ENCODE data around the gene SRMS. TPM values are rescaled to one million over a fixed set of nuclear protein-coding genes. Genes with fewer than 3 reads are reported as not detected.

Gene SRMS
- total and polyA plus RNA-seq, 2 of the 13 experiments (the other 11 are each of a cell fraction or from before 2014, with no cell fraction given) = not detected

GRCh38 chr20:63572071-63572787 is 24.7 kb upstream of the SRMS start:
- H3K79me2 ChIP-seq (ENCODE audit: insufficient read depth, low read length) = no peaks in the 10 kb centered on the region
- H3K4me3 ChIP-seq (replicated peaks in 1 of 3; ENCODE audit: insufficient read depth in 1 of 3, low read depth in 2 of 3, low read length in 3 of 3) = no peak overlapping the region; a peak in 1 of 6 replicates
- H3K36me3 ChIP-seq (replicated peaks in 1 of 2; ENCODE audit: control insufficient read depth in 1 of 2, insufficient read depth in 2 of 2, low read length in 2 of 2) = no peaks in the 10 kb centered on the region
- peaks cover 0 to 5% of the 10 kb centered on the region in 2 experiments; a peak in 1 of 5 replicates for H3K27me3 ChIP-seq (ENCODE audit: control insufficient read depth in 1 of 2, insufficient read depth in 2 of 2, low read length in 2 of 2)
- intact Hi-C loops (cut with micrococcal nuclease; ENCODE audit: unreplicated experiment) = no loop called here
- H3K9ac ChIP-seq (ENCODE audit: insufficient read depth, low read depth, low read length) = no peak overlapping the region; the same call in 1 of the 2 replicates
- peaks cover 40% of the 10 kb centered on the region for H3K4me1 ChIP-seq (ENCODE audit: insufficient read depth, low read length)
- FAIRE-seq = no peak
- peaks cover 2% of the 10 kb centered on the region; the same call in 1 of the 2 replicates for H4K20me1 ChIP-seq (ENCODE audit: insufficient read depth, low read length)
- no peaks in the 10 kb centered on the region for H3K9me3 ChIP-seq (ENCODE audit: low read length)
- H3K4me2 ChIP-seq (ENCODE audit: low read depth, low read length) = no peak overlapping the region
- ATAC-seq = no peak
- WGBS (ENCODE audit: low lambda C conversion rate) = 97% methylated on average over 41 of the region's 48 CpGs
- ChIA-PET POLR2A (interaction anchor here (2.6 kb wide), 1 partner anchor 11 kb away, joined by 19 read pairs; no protein-coding TSS in a partner anchor), CTCF (ENCODE audit: low intra/inter-chr PET ratio, low total read pairs) (interaction anchor here (2.8 kb wide), 1 partner anchor 34 kb away, joined by 22 read pairs; the partner anchor contains the start of gene PTK6)
- in situ Hi-C loops (cut with HindIII; ENCODE audit: extremely low pct_ligation_motif_present, low pct_unique_long_range_greater_than_20kb) = no loop called here
- no peak overlapping the region for H3K27ac ChIP-seq (ENCODE audit: extremely low read length, insufficient read depth, low read length)
- no TSS peak for BruUV-seq (replicated peaks)
- no peak overlapping the region for H2AFZ ChIP-seq (ENCODE audit: low read length)
- DNase-seq (ENCODE audit: low spot score) = no peak
- peak; percentile 31; the same call in 1 of the 2 replicates for TF ChIP-seq CAMTA2 (CRISPR knock-in tag; IDR thresholded peaks at IDR 0.05; ENCODE audit: borderline replicate concordance)
- TF ChIP-seq ZSCAN30 (CRISPR knock-in tag; IDR thresholded peaks at IDR 0.05) = no peak
- peak; percentile 78; the same call in 1 of the 2 replicates for TF ChIP-seq KLF13 (CRISPR knock-in tag; IDR thresholded peaks at IDR 0.05)
- TF ChIP-seq, protein P1, sequence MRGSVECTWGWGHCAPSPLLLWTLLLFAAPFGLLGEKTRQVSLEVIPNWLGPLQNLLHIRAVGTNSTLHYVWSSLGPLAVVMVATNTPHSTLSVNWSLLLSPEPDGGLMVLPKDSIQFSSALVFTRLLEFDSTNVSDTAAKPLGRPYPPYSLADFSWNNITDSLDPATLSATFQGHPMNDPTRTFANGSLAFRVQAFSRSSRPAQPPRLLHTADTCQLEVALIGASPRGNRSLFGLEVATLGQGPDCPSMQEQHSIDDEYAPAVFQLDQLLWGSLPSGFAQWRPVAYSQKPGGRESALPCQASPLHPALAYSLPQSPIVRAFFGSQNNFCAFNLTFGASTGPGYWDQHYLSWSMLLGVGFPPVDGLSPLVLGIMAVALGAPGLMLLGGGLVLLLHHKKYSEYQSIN (CRISPR knock-in tag; IDR thresholded peaks at IDR 0.05; ENCODE audit: borderline replicate concordance) = no peak
- TF ChIP-seq SOX6 (IDR thresholded peaks at IDR 0.05) = no peak
- no peak for TF ChIP-seq SOX6 (CRISPR knock-in tag; IDR thresholded peaks at IDR 0.05)
- TF ChIP-seq NFYC (CRISPR knock-in tag; IDR thresholded peaks at IDR 0.05) = no peak
- no peak for TF ChIP-seq ZSCAN22 (CRISPR knock-in tag; IDR thresholded peaks at IDR 0.05)
- TF ChIP-seq, protein P2, sequence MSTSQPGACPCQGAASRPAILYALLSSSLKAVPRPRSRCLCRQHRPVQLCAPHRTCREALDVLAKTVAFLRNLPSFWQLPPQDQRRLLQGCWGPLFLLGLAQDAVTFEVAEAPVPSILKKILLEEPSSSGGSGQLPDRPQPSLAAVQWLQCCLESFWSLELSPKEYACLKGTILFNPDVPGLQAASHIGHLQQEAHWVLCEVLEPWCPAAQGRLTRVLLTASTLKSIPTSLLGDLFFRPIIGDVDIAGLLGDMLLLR (CRISPR knock-in tag; IDR thresholded peaks at IDR 0.05) = no peak
- no peak for TF ChIP-seq PHF8 (CRISPR knock-in tag; IDR thresholded peaks at IDR 0.05)
- TF ChIP-seq, protein P3, sequence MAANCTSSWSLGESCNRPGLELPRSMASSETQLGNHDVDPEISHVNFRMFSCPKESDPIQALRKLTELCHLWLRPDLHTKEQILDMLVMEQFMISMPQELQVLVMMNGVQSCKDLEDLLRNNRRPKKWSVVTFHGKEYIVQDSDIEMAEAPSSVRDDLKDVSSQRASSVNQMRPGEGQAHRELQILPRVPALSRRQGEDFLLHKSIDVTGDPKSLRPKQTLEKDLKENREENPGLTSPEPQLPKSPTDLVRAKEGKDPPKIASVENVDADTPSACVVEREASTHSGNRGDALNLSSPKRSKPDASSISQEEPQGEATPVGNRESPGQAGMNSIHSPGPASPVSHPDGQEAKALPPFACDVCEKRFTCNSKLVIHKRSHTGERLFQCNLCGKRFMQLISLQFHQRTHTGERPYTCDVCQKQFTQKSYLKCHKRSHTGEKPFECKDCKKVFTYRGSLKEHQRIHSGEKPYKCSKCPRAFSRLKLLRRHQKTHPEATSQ (CRISPR knock-in tag; IDR thresholded peaks at IDR 0.05; ENCODE audit: borderline replicate concordance) = no peak
- TF ChIP-seq ZBTB43 (CRISPR knock-in tag; conservative IDR thresholded peaks at IDR 0.05) = no peak
- TF ChIP-seq ZFP41 (CRISPR knock-in tag; IDR thresholded peaks at IDR 0.05; ENCODE audit: borderline replicate concordance) = no peak
- TF ChIP-seq ZNF557 (CRISPR knock-in tag; IDR thresholded peaks at IDR 0.05) = no peak
- TF ChIP-seq AGO1 (IDR thresholded peaks at IDR 0.05; ENCODE audit: low read depth, low read length, poor library complexity, severe bottlenecking) = peak; percentile 7
- TF ChIP-seq ZNF496 (CRISPR knock-in tag; IDR thresholded peaks at IDR 0.05; ENCODE audit: insufficient replicate concordance) = no peak
- TF ChIP-seq MAFF (IDR thresholded peaks at IDR 0.05; ENCODE audit: low read depth, low read length) = no peak
- TF ChIP-seq SP5 (CRISPR knock-in tag; IDR thresholded peaks at IDR 0.05; ENCODE audit: borderline replicate concordance, low read depth) = no peak
- peak; percentile 67; the same call in 1 of the 2 replicates for TF ChIP-seq ZNF253 (CRISPR knock-in tag; IDR thresholded peaks at IDR 0.05; ENCODE audit: borderline replicate concordance)
- TF ChIP-seq SP2 (CRISPR knock-in tag; IDR thresholded peaks at IDR 0.05) = no peak
